Left ventricle myocardium inferior (tissue), 1 donor: ENCODE measurements around the gene CAPNS2. TPM values are rescaled to one million over a fixed set of nuclear protein-coding genes. Genes with fewer than 3 reads are reported as not detected.
A peak's percentile ranks its signal among the peaks of the same experiment; 100 is the strongest.

Experiments used
- DNase-seq: peaks from one replicate; pipeline ENCODE4 v3.0.0-alpha.2; 2020
- H3K27ac ChIP-seq: fragments of 200-600 bp; replicated peaks from 2 replicates; pipeline ENCODE4 v1.8.0; 2021
- H3K27me3 ChIP-seq: fragments of 200-600 bp; 2 replicates; pipeline ENCODE4 v1.8.0; 2021; ENCODE audit warnings: low read depth
- H3K36me3 ChIP-seq: fragments of 200-600 bp; 2 replicates; pipeline ENCODE4 v1.8.0; 2021
- H3K4me1 ChIP-seq: fragments of 200-600 bp; 2 replicates; pipeline ENCODE4 v1.8.0; 2021
- H3K4me3 ChIP-seq: fragments of 200-600 bp; 2 replicates; pipeline ENCODE4 v1.8.0; 2021; ENCODE audit warnings: mild to moderate bottlenecking, moderate library complexity
- H3K9me3 ChIP-seq: fragments of 200-600 bp; replicated peaks from 2 replicates; pipeline ENCODE4 v1.8.0; 2021
- intact Hi-C: fragments of 100-400 bp; cut with micrococcal nuclease; formaldehyde crosslinking; loops from one replicate; pipeline ENCODE4 v1.11.0; 2022
- total RNA-seq: library from RNA; stranded (reverse); fragmentation: NEBNext Ultra II Directional; extraction: Animal tissue kit (Norgen Biotek cat#: 25700); gene quantifications from one replicate; pipeline ENCODE4 v1.2.1, GENCODE V29; 2021
- TF ChIP-seq, protein P1 (sequence below): fragments of 200-600 bp; IDR thresholded peaks from 2 replicates; pipeline ENCODE4 v1.8.0; 2021; ENCODE audit warnings: antibody characterized with exemption, mild to moderate bottlenecking, borderline replicate concordance
- donor health status: DM: no; HTN: yes; CAD: no; lungs with severe emphysema.

The CAPNS2 gene
- total RNA-seq, 1 donor from 2014 or later, result not detected

DNA sequence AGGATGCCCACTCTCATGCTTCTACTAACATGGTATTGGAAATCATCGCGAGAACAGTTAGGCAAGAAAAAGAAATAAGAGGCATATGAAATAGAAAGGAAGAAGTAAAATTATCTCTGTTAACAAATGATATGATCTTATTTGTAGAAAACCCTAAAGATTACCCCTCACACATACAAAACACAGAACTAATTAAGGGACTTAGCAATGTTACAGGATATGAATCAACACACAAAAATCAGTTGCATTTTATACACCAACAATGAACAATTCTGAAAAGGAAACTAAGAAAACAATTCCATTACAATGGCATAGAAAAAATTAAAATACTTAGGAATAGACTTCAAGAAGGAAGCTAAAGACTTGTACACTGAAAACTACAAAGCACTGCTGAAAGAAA lies 2.7 kb upstream of the CAPNS2 start:
- H3K27ac ChIP-seq, result peak overlapping the region; percentile 16
- intact Hi-C loops, result no loop called here

DNA sequence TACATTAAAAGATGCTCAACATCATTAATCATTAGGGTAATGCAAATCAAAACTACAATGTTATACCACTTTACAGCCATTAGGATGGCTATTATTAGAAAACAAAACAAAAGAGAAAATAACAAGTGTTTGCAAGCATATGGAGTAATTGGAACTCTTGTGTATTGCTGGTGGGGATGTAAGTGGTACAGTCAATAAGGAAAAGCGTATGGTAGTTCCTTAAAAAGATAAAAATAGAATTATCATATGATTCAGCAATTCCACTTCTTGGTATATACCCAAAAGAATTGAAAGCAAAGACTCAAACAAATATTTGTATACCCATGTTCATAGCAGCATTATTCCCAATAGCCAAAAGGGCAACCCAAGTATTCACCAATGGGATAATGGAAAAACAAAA lies 1.4 kb upstream of the CAPNS2 start:
- TF ChIP-seq, protein P1, sequence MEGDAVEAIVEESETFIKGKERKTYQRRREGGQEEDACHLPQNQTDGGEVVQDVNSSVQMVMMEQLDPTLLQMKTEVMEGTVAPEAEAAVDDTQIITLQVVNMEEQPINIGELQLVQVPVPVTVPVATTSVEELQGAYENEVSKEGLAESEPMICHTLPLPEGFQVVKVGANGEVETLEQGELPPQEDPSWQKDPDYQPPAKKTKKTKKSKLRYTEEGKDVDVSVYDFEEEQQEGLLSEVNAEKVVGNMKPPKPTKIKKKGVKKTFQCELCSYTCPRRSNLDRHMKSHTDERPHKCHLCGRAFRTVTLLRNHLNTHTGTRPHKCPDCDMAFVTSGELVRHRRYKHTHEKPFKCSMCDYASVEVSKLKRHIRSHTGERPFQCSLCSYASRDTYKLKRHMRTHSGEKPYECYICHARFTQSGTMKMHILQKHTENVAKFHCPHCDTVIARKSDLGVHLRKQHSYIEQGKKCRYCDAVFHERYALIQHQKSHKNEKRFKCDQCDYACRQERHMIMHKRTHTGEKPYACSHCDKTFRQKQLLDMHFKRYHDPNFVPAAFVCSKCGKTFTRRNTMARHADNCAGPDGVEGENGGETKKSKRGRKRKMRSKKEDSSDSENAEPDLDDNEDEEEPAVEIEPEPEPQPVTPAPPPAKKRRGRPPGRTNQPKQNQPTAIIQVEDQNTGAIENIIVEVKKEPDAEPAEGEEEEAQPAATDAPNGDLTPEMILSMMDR, result no peak
- no peaks in the 10 kb centered on the region for H3K27me3 ChIP-seq
- no peak overlapping the region for H3K4me3 ChIP-seq
- H3K4me1 ChIP-seq, result peaks cover 36% of the 10 kb centered on the region
- DNase-seq, result no peak
- intact Hi-C loops, result no loop called here
- H3K36me3 ChIP-seq, result no peaks in the 10 kb centered on the region
- no peak overlapping the region for H3K27ac ChIP-seq
- H3K9me3 ChIP-seq, result no peaks in the 10 kb centered on the region

More for the DNA sequence above, 2.7 kb upstream of the CAPNS2 start:
- Histone ChIP-seq H3K36me3 (no peaks in the 10 kb centered on the region), H3K9me3 (no peaks in the 10 kb centered on the region), H3K4me1 (peaks cover 41% of the 10 kb centered on the region), H3K27me3 (no peaks in the 10 kb centered on the region), H3K4me3 (no peak overlapping the region)
- TF ChIP-seq, protein P1, result no peak
- no peak for DNase-seq

DNA sequence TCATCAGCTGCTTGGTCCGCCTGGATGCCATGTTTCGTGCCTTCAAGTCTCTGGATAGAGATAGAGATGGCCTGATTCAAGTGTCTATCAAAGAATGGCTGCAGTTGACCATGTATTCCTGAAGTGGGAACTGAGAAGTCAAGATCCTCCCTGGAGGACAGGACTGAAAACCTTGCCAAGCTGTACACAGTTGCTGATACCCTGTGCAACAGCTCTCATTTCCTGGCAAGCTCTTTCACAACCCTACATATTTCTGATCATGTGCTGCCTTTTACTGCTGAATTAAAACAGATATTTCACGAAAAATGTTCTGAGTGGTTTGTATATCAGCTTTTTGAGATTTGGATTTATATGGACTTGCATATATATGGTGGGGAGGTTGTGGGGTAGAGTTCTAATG lies 898 bp downstream of the CAPNS2 start:
- TF ChIP-seq, protein P1, result no peak
- DNase-seq, result no peak
- Histone ChIP-seq H3K4me1 (peaks cover 36% of the 10 kb centered on the region), H3K36me3 (no peaks in the 10 kb centered on the region), H3K4me3 (no peak overlapping the region), H3K27ac (no peak overlapping the region), H3K27me3 (no peaks in the 10 kb centered on the region), H3K9me3 (no peaks in the 10 kb centered on the region)
- intact Hi-C loops, result no loop called here

DNA sequence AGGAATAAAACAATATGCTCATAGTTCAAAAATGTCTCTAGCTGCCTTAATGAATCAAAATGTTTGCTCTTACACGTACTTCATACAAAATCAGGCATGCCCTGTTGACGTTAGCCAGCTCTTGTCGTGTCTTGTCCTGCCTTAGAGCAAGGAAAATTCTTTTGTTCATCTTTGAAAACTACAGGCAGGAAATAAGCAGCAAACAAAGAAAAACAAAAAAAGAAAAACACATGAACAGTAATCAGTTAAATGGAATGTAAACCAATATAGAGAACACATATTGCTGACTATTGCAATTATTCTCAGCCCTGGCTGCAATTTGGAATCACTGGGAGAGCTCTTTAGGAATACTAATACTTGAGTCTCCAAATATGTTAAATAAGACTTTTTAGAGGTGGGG lies 1.7 kb downstream of the CAPNS2 start:
- no peak for DNase-seq
- no peaks in the 10 kb centered on the region for H3K9me3 ChIP-seq
- intact Hi-C loops, result no loop called here
- peaks cover 32% of the 10 kb centered on the region for H3K4me1 ChIP-seq
- no peak overlapping the region for H3K27ac ChIP-seq
- H3K4me3 ChIP-seq, result no peak overlapping the region
- TF ChIP-seq, protein P1, result no peak
- no peaks in the 10 kb centered on the region for H3K36me3 ChIP-seq
- H3K27me3 ChIP-seq, result no peaks in the 10 kb centered on the region

DNA sequence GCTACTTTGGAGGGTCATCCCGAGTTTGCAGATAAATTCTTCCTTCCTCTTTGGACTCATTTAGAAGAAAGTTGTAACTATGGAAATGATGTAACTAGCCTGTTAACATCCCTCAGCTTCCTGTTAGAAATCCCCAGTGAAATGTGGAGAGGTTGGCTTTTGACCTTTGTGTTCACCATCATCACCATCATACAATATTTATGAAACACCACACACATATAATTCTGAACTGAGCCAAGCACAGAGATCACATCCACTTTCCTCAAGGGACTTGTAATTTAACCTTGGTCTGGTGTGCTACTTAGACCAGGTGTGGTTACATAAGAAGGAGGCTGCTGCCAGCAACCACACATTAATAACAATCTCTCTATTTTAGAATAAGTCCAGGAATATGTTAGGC lies 2.5 kb downstream of the CAPNS2 start:
- DNase-seq, result no peak
- peaks cover 27% of the 10 kb centered on the region for H3K4me1 ChIP-seq
- no peaks in the 10 kb centered on the region for H3K27me3 ChIP-seq

More for the DNA sequence above, 2.5 kb downstream of the CAPNS2 start:
- Histone ChIP-seq H3K9me3 (no peaks in the 10 kb centered on the region), H3K36me3 (no peaks in the 10 kb centered on the region), H3K27ac (no peak overlapping the region), H3K4me3 (no peak overlapping the region)
- intact Hi-C loops, result no loop called here
- TF ChIP-seq, protein P1, result no peak
